ENCODE data around the gene LRP2.

- TF ChIP-seq, protein P1, sequence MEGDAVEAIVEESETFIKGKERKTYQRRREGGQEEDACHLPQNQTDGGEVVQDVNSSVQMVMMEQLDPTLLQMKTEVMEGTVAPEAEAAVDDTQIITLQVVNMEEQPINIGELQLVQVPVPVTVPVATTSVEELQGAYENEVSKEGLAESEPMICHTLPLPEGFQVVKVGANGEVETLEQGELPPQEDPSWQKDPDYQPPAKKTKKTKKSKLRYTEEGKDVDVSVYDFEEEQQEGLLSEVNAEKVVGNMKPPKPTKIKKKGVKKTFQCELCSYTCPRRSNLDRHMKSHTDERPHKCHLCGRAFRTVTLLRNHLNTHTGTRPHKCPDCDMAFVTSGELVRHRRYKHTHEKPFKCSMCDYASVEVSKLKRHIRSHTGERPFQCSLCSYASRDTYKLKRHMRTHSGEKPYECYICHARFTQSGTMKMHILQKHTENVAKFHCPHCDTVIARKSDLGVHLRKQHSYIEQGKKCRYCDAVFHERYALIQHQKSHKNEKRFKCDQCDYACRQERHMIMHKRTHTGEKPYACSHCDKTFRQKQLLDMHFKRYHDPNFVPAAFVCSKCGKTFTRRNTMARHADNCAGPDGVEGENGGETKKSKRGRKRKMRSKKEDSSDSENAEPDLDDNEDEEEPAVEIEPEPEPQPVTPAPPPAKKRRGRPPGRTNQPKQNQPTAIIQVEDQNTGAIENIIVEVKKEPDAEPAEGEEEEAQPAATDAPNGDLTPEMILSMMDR (IDR thresholded peaks at IDR 0.05 in 4 of 5, conservative IDR thresholded peaks at IDR 0.05 in 1 of 5): no peak
- TF ChIP-seq POLR2A (IDR thresholded peaks at IDR 0.05): no peak
Observed at GRCh38 chr2:169091256-169091655, 271.1 kb downstream of the LRP2 start.
